HG03025 (cell line): Measurements from ENCODE around the gene LDHAL6B.
A peak's percentile ranks its signal among the peaks of the same experiment; 100 is the strongest.

Experiments used
- ATAC-seq: cut with Tn5 transposase; IDR thresholded peaks from one replicate; pipeline ENCODE4 v1.9.1; 2021; ENCODE audit warnings: mild to moderate bottlenecking, moderate library complexity; ENCODE audit not compliant: unreplicated experiment, low FRiP score

LDHAL6B gene

DNA sequence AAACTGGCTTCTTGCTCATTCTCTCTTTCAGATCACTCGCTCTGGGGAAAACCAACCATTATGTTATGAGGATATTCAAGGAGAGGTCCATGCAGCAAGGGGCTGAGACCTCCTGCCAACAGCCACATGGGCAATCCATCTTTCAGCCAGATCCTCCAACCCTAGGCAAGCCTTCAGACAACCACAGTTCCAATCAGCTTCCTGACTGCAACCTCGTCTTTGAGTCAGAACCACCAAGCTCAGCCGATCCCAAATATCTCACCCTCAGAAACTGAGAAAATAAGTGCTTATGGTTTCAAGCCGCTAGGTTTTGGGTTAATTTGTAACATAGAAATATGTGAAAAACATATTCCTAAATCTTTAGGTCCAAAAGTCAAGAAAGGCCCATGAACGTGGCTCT is 10.3 kb downstream of the LDHAL6B start:
- ATAC-seq = no peak

DNA sequence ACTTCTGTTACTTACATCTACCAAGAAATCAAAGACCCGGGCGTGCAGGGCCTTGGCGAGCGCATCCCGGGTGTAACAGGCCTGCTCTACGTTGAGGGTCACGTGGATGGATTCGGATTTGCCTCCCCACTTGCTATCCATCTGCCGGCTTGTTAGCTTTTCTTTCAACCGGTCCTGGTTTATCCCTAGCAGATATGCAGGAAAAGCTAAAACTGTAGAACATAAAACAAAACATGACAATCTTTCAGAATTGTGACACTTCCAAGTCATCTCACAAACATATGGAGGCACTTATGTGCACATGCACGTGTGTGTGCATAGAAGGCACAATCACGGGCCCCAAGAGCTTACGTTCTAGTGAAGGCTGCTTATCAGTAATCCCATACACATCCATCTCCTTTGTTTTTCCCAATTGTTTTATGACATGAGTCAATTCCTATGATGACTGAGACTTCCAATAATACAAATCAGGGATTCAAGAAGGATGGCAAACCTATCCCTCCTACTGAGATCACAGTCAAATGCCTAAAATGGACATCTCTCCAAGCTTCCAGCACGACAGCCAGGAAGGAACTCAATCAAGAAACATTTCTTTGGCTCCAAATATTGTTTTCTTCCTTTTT is 11.3 kb downstream of the LDHAL6B start:
- ATAC-seq = no peak

DNA sequence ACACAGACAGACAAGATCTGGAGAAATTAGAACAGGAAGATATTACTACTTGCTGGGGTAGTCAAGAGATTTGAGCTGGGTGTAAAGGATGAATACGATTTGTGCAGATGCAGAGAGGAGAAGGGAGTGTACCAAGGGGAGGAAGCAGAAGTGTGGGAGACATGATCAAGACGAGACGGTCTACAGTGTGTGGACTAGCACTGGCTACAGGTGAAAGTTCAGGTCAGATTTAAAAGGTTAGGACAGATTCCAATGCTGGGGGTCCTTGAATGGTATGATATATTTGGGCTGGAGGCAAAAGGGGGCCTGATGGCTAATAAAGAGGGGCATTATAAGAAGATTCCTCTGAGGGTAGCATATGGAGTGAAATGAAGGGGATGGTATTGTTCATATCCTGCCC is 12.1 kb downstream of the LDHAL6B start:
- no peak for ATAC-seq

DNA sequence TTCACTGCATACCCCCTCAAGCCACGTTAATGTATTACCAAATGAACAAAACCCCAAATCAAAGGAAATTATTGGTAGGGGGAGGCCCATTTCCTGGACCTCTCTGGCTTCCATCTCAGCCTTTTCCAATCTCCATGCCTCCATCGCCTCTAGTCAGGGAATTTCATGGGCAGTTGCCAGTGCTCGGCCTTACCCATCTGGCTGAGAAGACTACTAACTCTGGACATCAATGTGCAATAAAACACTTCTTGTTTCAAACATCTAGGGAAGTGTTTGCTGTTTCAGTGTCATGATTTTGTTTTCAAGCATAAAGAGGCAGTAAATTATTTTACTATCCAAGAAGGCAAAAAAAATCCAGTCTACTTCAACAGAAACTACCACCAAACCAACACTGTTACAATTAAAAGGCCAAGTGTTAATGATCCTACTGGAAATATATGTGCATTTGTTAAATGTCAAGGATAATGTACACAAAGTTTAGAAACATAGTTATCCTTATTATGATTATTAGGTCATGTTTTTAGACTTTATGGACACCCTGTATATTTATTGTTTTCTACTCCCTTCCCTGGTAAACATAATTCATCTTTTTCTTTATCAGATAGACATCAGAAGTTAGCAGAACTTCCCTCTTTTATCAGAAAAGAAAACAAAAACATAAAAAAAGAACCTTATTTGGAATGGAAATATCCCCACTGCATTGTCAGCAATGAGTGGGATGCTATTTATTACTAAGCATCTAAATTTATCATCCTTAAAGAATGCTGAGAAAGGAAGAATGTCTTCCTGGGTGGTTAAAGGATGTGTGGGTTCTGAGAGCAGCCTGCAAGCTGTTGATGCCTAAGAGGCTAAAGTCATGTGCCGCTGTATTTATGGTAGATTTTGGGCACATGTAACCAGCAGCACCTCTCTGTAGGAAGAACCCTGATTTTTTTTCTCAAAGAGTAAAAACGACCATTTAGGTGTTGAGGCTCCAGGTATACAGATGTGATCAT is 15.2 kb downstream of the LDHAL6B start:
- no peak for ATAC-seq

DNA sequence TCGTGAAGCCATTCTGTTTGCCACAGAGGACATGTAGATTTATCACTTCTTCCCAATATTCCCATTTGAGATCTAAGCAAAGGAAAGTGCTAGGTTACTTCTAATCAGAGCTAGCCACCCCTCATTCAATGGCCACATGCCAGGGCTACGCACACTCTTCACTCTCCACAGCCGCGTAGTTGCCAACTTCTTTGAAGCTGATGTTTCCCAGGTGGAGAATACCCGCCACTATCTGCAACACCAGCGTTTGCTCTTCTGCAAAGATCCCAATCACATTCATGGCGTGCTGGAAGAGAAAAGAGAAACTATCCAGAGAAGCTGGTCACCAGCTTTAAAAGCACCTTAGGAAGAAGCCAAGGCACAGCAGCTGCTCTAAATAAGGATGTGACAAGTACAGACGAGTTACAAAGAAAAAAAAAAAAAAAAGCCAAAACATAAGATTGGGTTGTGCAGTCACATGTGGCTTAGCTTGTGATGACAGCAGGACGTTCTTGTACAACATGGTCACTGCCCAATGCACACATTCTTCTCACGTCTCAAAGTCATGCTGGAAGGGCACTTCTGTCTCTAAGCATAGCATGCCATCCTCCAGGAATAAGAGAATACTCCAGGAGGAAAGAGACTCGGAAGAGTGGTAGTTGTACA is 16.4 kb downstream of the LDHAL6B start:
- ATAC-seq = no peak

DNA sequence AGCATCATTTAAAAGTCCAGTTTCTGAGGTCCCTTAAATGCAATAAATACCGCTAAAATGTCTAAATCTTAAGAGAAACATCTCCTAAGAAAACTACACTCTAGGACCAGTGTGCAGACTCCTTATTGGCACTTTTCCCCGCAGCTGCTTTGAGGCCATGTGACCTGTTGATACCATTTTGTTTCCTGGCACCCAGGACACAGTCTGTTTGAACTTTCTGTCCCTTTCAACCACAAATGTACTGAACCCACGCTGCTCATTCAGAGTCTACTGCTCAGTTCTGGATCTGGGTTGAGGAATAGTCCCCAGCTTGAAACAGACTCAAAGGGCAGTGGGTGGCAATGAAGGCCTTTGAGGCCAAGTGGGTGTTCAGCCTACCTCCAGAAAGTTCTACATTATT is 17.1 kb downstream of the LDHAL6B start:
- ATAC-seq = no peak

DNA sequence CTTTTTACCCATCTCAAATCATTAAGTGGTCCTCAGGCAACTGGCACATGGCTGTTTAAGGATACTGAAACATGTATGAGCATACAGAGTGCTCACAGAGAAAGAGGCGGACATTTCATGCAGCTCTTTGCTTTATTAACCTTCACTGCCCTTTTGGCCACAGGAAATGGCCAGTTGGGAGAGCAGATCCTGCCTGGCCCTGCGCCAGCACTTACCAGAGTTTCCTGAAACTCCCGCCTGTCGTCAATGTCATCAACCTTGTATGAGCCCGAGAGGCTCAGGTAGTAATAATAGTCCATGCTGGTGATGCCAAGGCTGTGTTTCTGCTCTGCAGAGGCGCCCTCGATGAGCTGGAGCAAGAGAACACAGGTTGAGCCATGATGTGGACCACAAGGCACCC is 17.8 kb downstream of the LDHAL6B start:
- ATAC-seq = no peak

DNA sequence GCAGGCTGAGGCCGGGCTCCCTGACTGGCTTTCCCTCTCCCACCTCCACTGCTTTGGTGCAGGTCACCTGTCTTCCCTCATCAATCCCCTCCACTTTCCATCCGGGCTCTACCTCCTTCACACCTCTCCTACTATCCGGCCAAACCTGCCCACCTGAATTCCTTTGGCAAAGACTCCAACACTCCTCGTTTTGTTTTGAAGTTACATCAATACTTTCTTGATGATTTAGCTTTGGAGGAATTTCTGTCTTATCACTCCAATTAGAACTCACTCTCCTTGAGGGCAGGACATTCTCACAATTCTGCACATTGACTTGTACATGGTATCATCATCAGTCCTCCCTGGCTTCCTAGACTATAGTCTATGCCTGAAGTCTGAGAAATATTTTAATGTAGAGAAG is 20.4 kb downstream of the LDHAL6B start:
- ATAC-seq = no peak

DNA sequence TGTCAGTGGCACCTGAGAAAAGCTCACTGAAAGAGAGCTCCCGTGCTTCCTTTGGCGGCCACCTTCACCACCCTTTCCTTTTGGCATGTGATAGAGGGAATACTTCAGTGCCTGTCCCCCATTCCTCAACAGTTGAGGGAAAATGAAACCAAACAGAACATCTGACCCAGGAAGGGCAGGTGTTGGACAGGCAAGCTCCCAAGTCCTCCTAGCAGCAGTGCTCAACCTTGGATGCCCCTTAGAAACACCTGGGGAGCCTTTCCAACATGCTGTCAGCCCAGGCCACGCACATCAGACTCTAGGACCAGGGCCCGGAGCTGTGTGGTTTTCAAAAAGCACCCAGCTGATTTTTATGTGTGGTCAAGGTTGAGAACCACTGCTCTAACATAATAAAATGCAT is 22.4 kb downstream of the LDHAL6B start:
- no peak for ATAC-seq

DNA sequence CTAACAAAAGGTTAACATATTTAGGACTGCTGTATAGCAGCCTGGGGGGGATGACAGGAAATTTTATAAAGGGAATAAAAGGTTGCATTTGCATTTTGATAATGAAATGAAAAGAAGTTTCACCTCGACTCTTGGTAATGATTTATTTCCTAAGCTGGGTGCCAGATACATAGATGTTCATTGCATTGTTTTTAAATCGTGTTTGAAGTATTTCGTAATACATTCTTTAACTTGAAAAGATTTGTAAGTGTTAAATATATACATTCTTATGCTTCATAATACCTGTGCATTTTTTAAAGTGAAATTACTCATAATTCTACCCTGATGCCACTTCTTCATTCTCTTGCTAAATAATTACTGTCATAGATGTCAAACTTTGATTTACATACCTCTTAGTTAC is 22.8 kb downstream of the LDHAL6B start:
- no peak for ATAC-seq

DNA sequence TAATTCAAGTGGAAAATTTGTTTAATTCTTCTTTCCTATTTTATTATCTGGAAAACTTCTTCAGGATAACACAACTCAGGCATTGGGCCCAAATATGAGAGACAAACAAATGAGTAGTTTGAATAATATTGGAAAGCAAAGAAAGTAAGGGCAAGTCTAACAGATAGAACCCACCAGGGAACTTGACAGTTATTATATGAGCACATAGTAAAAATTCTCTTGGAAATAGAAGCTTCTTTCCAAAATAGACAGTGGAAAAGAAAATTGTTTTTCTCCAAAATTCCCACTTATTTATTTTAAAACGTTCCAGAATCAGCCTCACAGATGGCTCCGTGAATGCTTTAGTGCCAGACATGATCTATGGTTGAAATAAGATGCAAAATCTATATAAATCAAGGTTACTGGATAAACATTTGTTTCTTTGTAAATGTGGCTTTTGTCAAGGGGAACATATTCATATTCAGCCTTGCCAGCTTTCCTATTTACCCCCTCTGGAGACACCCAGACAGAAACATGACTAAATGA is 23.9 kb downstream of the LDHAL6B start:
- ATAC-seq = no peak

DNA sequence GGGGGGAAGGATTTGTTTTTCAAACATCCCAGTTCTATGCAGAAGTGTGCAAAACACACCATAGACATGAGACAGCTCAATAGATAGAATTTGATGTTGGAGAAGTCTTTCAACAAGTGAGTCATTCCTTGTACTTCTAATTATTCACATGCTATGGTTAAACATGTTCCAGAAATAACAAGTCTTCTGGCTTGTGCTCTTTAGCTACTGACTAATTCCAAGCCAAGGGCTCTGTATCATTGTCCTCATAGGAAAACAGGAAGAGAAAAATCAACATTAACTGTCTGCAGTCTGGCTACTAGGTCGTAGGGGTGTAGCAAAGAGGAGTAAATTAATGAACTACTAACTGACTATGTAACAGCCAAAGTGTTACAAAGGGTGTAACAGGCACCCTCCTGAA is 25.8 kb downstream of the LDHAL6B start:
- no peak for ATAC-seq

DNA sequence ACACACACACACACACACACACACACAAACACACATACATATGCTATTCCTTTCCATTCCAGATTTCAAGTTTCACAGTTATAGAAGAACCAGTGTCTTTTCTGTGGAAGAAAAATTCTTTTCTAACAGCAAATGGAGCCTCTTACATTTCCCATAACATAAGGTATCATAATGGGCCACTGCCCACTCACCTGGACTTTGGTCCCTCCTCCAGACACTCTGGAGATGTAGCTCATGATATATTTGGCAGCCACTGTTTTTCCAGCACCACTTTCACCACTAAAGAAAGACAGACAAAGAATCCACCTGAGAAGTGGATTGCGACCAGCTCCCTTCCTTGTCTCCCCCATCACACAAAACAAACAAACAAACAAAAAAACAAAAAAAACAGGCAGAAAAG is 29.8 kb downstream of the LDHAL6B start:
- no peak for ATAC-seq

DNA sequence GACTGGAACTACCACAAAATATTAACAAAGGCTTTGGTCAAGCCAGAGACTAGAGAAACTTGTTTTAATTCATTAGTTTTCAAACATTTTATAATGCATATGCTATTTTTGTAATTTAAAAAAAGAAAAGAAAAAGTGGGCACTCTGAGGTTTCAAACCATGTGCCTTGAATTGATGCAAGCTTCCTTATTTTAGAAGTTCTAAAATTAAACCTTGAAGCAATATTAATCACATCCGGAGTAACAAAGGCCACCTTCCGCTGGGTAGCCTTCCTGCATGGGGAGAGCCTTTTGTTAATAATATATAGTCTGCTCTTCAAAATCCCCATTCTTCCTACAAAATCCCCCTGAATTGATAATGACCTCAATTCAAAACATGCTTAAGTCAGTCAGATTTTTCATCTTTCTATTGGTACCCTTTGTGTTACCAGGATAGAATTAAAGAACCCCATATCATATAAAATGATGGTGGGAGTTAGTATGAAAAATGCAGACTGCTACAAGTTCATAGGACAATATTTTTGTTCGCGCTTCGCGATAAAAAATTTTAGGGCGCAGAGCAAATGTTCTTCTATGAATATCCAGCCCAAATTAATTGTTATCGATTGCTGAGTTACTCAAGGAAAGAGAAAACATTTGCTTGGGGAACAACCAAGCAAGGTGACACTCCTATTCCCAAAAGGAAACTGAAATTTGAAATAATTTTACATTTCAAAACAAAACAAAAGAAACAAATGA is 30.6 kb downstream of the LDHAL6B start:
- ATAC-seq = no peak

DNA sequence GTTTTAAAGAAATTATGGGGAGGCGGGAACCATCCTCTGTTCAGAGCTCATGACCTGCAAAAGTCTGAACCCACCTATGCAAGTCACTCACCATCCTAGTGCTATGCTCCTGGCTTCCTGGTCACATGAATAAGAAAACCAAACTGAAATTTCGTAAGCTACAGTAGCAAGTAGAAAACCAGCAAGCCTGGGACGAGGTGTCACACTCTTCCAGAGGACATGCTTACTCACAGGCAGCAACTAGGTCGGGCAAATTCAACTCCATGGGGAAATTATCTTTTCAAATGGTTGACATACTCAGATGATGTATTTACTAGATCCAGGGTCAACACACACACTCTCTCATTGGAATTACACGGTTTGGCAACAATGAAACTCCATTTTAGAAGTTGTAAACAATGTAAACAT is 31.3 kb downstream of the LDHAL6B start:
- ATAC-seq = no peak

DNA sequence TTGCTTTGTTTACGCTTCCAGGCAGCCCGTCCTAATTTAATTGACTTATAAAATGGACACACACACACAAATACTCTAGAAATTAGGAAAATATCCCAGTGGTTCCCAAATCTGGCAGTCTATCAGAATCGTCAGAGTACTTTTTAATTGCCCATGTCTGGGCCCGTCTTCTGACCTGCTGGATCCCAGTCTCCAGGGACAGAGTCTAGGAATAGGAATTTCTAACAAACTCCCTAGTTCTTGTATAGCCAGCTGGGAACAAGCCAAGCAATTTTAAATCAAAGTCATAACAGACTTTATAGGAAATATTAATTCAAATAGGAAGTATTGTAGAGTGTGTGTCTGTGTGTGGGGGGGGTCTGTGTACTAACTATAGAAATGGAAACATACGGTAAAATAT is 33.4 kb downstream of the LDHAL6B start:
- ATAC-seq = no peak

DNA sequence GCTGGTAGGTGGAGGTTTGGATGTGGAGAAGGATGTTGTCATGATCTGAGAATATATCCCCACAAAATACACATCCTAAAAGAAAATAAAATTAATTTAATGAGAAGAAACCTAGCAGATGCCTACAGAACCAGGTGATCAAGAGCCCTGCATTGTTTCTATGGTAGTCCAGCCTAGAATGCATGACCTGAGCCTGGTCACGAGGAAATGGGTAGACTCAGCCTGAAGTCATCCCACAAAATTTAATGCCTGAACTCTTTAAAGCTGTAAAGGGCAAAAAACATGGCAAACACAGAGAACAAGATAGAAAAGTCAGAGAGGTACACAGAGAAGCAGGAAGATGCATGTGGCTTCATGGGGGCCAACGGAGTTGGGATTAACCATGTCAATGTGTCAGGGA is 36.0 kb downstream of the LDHAL6B start:
- ATAC-seq = no peak

DNA sequence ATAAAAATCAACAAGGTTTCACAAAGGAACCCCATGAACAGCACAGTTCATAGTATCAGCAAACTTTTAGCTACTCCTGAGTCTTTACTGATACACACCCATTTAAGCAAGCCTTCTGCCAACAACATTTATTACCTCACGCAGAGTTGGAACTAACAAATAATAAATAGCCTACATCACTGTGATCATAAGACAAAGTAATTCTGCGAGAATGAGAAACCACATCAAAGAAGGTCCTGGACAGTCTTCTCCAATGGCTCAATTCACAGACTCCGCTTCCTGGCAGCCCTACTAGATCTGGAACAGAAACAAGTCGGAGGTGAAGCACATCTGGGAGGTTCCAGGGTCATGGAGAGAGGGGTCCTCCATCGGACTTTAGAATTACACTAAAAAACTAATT is 37.0 kb downstream of the LDHAL6B start:
- ATAC-seq = no peak

DNA sequence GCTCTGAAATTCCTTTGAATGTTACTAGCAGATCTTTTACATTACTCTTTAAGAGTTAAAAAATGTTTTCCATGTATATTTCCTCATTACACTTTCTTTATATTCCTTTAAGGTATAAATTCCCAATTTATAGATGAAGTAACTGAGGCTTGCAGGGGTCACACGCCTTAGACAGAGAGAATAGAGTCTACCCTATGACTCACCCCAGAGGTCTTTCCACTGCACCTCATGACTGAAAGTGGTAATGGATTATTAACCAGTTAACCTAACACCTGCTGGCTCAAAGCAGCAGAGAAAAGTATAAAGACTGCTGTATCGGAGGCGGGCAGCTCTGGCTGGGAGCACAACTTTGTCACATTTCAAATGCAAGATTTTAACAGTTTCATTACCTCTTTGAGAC is 37.7 kb downstream of the LDHAL6B start:
- ATAC-seq = peak; percentile 68

DNA sequence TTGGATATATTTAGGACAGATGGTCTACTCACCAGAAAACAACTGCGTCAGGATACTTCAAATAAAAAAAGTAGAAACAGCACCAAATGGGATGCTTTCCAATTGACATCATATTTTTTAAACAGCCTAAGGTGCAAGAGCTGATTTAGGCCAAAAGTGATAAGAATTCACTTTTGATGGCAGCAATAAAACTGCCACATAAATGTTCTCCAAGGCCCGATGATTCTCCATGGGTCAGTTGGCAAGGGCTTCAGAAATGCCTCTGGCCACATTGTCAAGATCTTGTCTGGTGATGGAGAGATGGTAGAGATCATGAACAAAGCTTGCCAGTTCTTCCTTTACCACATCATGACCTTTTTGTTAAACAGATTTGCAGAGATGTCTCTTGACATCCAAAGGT is 38.9 kb downstream of the LDHAL6B start:
- ATAC-seq = no peak

DNA sequence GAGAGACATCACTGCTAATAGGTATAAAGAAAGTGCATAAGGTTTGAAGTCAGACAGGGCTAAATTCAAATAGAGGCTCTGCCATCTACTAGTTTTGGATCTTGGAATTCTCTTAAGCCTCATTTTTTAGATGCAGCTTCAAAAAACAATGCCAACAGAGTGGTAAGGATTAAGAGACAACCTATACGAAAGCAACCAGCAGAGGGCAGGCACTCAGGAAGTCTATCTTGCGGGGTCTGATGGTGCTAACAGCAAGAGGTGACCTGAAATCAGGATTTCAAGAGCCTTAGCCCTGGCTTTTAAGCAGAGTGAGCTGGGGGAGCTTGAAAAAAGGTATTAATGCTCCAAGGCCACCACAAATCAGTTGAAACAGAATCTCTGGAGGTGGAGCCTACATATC is 40.7 kb downstream of the LDHAL6B start:
- ATAC-seq = no peak
